ENCODE results near the gene TMEM190. TPM values are rescaled to one million over a fixed set of nuclear protein-coding genes. Genes with fewer than 3 reads are reported as not detected.

The TMEM190 gene
- total RNA-seq, 1 experiment from 2014 or later = not detected

- Histone ChIP-seq H3K4me2 (peak overlapping the region; percentile 90), H3K4me3 (peak overlapping the region; percentile 59; the same call in 1 of the 2 replicates), H3K4me1 (replicated peaks; ENCODE audit: insufficient read depth) (peaks cover 19% of the 10 kb centered on the region), H3K27me3 (ENCODE audit: insufficient read depth, low read depth) (no peaks in the 10 kb centered on the region), H3K27ac (no peak overlapping the region), H3K9me2 (ENCODE audit: insufficient read depth) (no peaks in the 10 kb centered on the region), H3K9me3 (ENCODE audit: insufficient read depth, low read depth) (no peaks in the 10 kb centered on the region), H2AFZ (no peak overlapping the region), H3K79me2 (ENCODE audit: low read depth) (peaks cover 42% of the 10 kb centered on the region), H4K20me1 (ENCODE audit: insufficient read depth) (peaks cover 15% of the 10 kb centered on the region), H3K36me3 (ENCODE audit: low read depth) (peaks cover 12% of the 10 kb centered on the region), H3F3A (ENCODE audit: insufficient read depth, low read depth) (peaks cover 37% of the 10 kb centered on the region; the same call in 1 of the 2 replicates)
- BruUV-seq (replicated peaks) = no TSS peak
- DNase-seq = no peak
- POLR2A ChIA-PET (ENCODE audit: unreplicated experiment) = interaction anchor here (0.6 kb wide), 1 partner anchor 13 kb away, joined by 26 read pairs; no protein-coding TSS in a partner anchor
- CTCF ChIA-PET = no interaction called here
- TF ChIP-seq EZH2 (IDR thresholded peaks at IDR 0.05; ENCODE audit: low read depth) (no peak), CTCF (conservative IDR thresholded peaks at IDR 0.05) (no peak)
- intact Hi-C loops (cut with micrococcal nuclease; ENCODE audit: unreplicated experiment) = loop anchor here (10.0 kb wide), 1 partner anchor 217 kb away; the partner anchor contains the start of gene DNAAF3
Measured at GRCh38 chr19:55382013-55382412, 5.4 kb downstream of the TMEM190 start.

- H3K27ac ChIP-seq = no peak overlapping the region
- peaks cover 18% of the 10 kb centered on the region for H3K36me3 ChIP-seq (ENCODE audit: low read depth)
- H3F3A ChIP-seq (ENCODE audit: insufficient read depth, low read depth) = peaks cover 43% of the 10 kb centered on the region; the same call in 1 of the 2 replicates
- no peaks in the 10 kb centered on the region for H3K27me3 ChIP-seq (ENCODE audit: insufficient read depth, low read depth)
- H3K4me1 ChIP-seq (replicated peaks; ENCODE audit: insufficient read depth) = peaks cover 25% of the 10 kb centered on the region
- H2AFZ ChIP-seq = no peak overlapping the region
- POLR2A ChIA-PET (ENCODE audit: unreplicated experiment) = interaction anchor here (0.6 to 0.8 kb wide), 2 partner anchors 12 to 233 kb away, joined by 4 to 26 read pairs; partner anchors contain the start of gene TNNT1
- TF ChIP-seq CTCF (conservative IDR thresholded peaks at IDR 0.05) (no peak), EZH2 (IDR thresholded peaks at IDR 0.05; ENCODE audit: low read depth) (no peak)
- DNase-seq = no peak
- no peaks in the 10 kb centered on the region for H3K9me3 ChIP-seq (ENCODE audit: insufficient read depth, low read depth)
- intact Hi-C loops (cut with micrococcal nuclease; ENCODE audit: unreplicated experiment) = loop anchor here (10.0 kb wide), 1 partner anchor 218 kb away; the partner anchor contains the start of gene DNAAF3
- TSS peak; percentile 27 for BruUV-seq (replicated peaks)
- H4K20me1 ChIP-seq (ENCODE audit: insufficient read depth) = peaks cover 19% of the 10 kb centered on the region
- H3K4me2 ChIP-seq = peak overlapping the region; percentile 90
- CTCF ChIA-PET = interaction anchor here (1.5 kb wide), 1 partner anchor 81 kb away, joined by 10 read pairs; no protein-coding TSS in a partner anchor
- peak overlapping the region; percentile 59 for H3K4me3 ChIP-seq
- peaks cover 48% of the 10 kb centered on the region for H3K79me2 ChIP-seq (ENCODE audit: low read depth)
- H3K9me2 ChIP-seq (ENCODE audit: insufficient read depth) = no peaks in the 10 kb centered on the region
Measured at GRCh38 chr19:55382522-55383054, 6.0 kb downstream of the TMEM190 start.

- Histone ChIP-seq H3K79me2 (ENCODE audit: low read depth) (peaks cover 57% of the 10 kb centered on the region), H3K4me1 (replicated peaks; ENCODE audit: insufficient read depth) (peaks cover 34% of the 10 kb centered on the region), H4K20me1 (ENCODE audit: insufficient read depth) (peaks cover 25% of the 10 kb centered on the region), H3K9me2 (ENCODE audit: insufficient read depth) (no peaks in the 10 kb centered on the region), H3K27ac (peak overlapping the region; percentile 50), H3K36me3 (ENCODE audit: low read depth) (peaks cover 27% of the 10 kb centered on the region), H3K27me3 (ENCODE audit: insufficient read depth, low read depth) (no peaks in the 10 kb centered on the region), H2AFZ (peak overlapping the region; percentile 71), H3K4me3 (peak overlapping the region; percentile 88), H3F3A (ENCODE audit: insufficient read depth, low read depth) (peaks cover 52% of the 10 kb centered on the region), H3K4me2 (peak overlapping the region; percentile 90), H3K9me3 (ENCODE audit: insufficient read depth, low read depth) (no peaks in the 10 kb centered on the region)
- intact Hi-C loops (cut with micrococcal nuclease; ENCODE audit: unreplicated experiment) = loop anchor here (2.0 to 10.0 kb wide), 3 partner anchors 23 to 219 kb away; partner anchors contain the start of genes DNAAF3 and UBE2S
- ChIA-PET CTCF (interaction anchor here (0.6 to 1.9 kb wide), 8 partner anchors 31 to 764 kb away, joined by 3 to 13 read pairs (median 6); partner anchors contain the start of genes KMT5C and PPP6R1), POLR2A (ENCODE audit: unreplicated experiment) (interaction anchor here (0.6 to 1.7 kb wide), 7 partner anchors 24 to 234 kb away, joined by 3 to 58 read pairs (median 4); partner anchors contain the start of genes HSPBP1, KMT5C and TNNT1)
- peak; percentile 72 to 76 for DNase-seq
- no TSS peak for BruUV-seq (replicated peaks)
- TF ChIP-seq EZH2 (IDR thresholded peaks at IDR 0.05; ENCODE audit: low read depth) (no peak), CTCF (conservative IDR thresholded peaks at IDR 0.05) (no peak)
Measured at GRCh38 chr19:55383279-55384130, 6.9 kb downstream of the TMEM190 start.

Data from PC-9 (cell line).